ENCODE measurements around the gene CCNL2.
"Not testable (repeated sequence)": the region's sequence is repeated elsewhere in the genome, so short reads cannot be mapped to it uniquely, and the experiment has no call there.

Gene CCNL2

GRCh38 chr1:1390675-1391074 is 8.5 kb downstream of the CCNL2 start:
- no peak for TF ChIP-seq CTCF (conservative IDR thresholded peaks at IDR 0.05; ENCODE audit: low read length)
- DNase-seq (ENCODE audit: low read depth) = no peak
- H3K4me3 ChIP-seq (ENCODE audit: low read length) = no peak overlapping the region

DNA sequence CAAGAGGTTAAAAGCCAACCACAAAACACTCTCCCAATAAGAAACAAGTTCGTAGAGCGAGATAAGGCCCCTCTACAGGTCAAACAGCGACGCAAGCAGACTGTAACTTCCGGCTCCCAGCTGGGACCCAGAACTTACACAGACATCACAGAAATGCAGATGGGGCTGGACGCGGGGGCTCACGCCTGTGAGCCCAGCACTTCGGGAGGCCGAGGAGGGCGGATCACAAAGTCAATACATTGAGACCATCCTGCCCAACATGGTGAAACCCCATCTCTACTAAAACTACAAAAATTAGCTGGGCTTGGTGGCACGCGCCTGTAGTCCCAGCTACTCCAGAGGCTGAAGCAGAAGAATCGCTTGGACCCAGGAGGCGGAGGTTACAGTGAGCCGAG is 11.1 kb downstream of the CCNL2 start:
- TF ChIP-seq CTCF (conservative IDR thresholded peaks at IDR 0.05; ENCODE audit: low read length) = no peak
- DNase-seq (ENCODE audit: low read depth) = no peak
- H3K4me3 ChIP-seq (ENCODE audit: low read length) = no peak overlapping the region

DNA sequence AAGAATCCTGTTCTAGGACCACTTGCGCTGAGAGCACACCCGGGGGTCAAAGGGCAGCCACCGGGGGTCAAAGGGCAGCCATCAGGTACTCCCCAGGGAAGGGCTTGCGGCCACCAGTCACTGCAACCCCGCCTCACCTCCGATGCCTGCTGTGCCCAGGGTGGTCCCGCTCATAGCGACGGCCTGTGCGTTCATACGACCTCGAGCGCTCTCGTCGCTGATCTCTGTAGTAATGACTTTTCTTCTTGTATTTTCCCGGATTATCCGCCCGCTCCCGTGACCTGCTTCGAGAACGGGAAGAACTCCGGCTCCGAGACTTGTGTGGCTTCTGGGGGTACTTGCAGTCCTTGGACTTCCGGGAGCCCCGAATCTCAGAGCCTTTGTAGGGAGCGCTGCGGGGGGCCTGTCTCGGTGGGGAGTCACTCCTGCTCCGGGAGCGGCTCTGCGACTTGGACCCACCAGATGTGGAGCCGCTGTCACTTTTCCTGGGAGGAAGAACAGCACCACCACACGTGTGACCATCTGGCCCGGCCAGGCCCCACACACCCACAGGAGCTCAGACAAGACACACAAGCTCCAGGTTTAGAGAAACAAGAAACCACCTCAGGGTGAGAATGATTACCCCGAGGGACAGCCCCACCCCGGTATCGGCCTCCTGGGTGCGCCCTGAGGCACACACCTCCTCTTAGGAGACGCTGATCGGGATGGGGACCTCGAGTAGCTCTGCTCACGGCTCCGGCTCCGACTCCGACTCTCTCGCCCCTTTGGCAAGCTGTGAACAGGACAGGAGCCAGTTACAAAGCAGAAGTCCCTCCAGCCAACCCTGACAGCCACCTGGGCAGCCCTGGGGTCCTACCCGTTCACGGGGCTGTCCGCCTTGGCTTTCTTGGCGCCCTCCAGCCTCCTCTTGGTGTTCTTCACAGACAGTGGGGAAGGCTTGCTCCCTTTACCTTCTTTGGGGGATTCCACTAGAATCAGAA is 11.7 kb downstream of the CCNL2 start:
- no peak for TF ChIP-seq CTCF (conservative IDR thresholded peaks at IDR 0.05; ENCODE audit: low read length)
- no peak overlapping the region for H3K4me3 ChIP-seq (ENCODE audit: low read length)
- DNase-seq (ENCODE audit: low read depth) = no peak

- TF ChIP-seq CTCF (conservative IDR thresholded peaks at IDR 0.05; ENCODE audit: low read length) = no peak
- no peak overlapping the region for H3K4me3 ChIP-seq (ENCODE audit: low read length)
- DNase-seq (ENCODE audit: low read depth) = no peak
Observed at GRCh38 chr1:1385931-1386330, 13.2 kb downstream of the CCNL2 start.

DNA sequence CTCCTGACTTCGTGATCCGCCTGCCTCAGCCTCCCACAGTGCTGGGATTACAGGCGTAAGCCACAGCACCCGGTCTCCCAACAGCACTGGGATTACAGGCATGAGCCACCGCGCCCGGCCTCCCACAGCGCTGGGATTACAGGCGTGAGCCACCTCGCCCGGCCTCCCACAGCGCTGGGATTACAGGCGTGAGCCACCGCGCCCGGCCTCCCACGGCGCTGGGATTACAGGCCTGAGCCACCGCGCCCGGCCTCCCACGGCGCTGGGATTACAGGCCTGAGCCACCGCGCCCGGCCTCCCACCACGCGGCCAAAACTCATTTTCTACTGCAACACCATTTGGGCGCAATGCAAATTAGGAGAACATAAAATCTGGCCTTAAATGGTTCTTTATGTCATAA is 13.8 kb downstream of the CCNL2 start:
- H3K4me3 ChIP-seq (ENCODE audit: low read length); DNase-seq (ENCODE audit: low read depth): not testable (repeated sequence)

- no peak for DNase-seq (ENCODE audit: low read depth)
- no peak for TF ChIP-seq CTCF (conservative IDR thresholded peaks at IDR 0.05; ENCODE audit: low read length)
- H3K4me3 ChIP-seq (ENCODE audit: low read length) = no peak overlapping the region
Observed at GRCh38 chr1:1381294-1381693, 17.8 kb downstream of the CCNL2 start.

GRCh38 chr1:1380860-1381259 is 18.3 kb downstream of the CCNL2 start:
- no peak for DNase-seq (ENCODE audit: low read depth)
- no peak for TF ChIP-seq CTCF (conservative IDR thresholded peaks at IDR 0.05; ENCODE audit: low read length)
- H3K4me3 ChIP-seq (ENCODE audit: low read length) = no peak overlapping the region
